WTC11 (cell line): Measurements from ENCODE around the gene TBC1D17. TPM values are rescaled to one million over a fixed set of nuclear protein-coding genes. Genes with fewer than 3 reads are reported as not detected.
A peak's percentile ranks its signal among the peaks of the same experiment; 100 is the strongest.

Source experiments
- ATAC-seq: fragments of 200-7000 bp; cut with Tn5 transposase; 2 replicates; pipeline ENCODE4 v1.10.0; 2021; ENCODE audit warnings: mild to moderate bottlenecking, moderate library complexity
- CTCF ChIA-PET: fragments of 300-600 bp; sonication (Branson Sonifier 250); formaldehyde crosslinking; loops from one replicate; lab custom pipeline; 2021; ENCODE audit warnings: antibody characterized with exemption; lab: Charles Lee
- POLR2A ChIA-PET: fragments of 350-600 bp; sonication (Branson Sonifier 250); formaldehyde crosslinking; loops from one replicate; lab custom pipeline; 2021; ENCODE audit warnings: antibody characterized with exemption; lab: Charles Lee
- DNase-seq: peaks from one replicate; pipeline ENCODE4 v3.0.0; 2021; ENCODE audit warnings: low spot score
- H3K27ac Mint-ChIP-seq: 2 replicates; pipeline ENCODE4 v1.8.0; 2021; ENCODE audit warnings: mixed read lengths
- H3K27me3 Mint-ChIP-seq: 2 replicates; pipeline ENCODE4 v1.8.0; 2021; ENCODE audit warnings: low read depth, mild to moderate bottlenecking, moderate library complexity, mixed read lengths
- H3K36me3 Mint-ChIP-seq: 2 replicates; pipeline ENCODE4 v1.8.0; 2021; ENCODE audit warnings: mixed read lengths
- H3K4me1 Mint-ChIP-seq: 2 replicates; pipeline ENCODE4 v1.8.0; 2022; ENCODE audit warnings: mixed read lengths
- H3K4me3 Mint-ChIP-seq: 2 replicates; pipeline ENCODE4 v1.8.0; 2021; ENCODE audit warnings: mild to moderate bottlenecking, moderate library complexity, mixed read lengths
- H3K9me3 Mint-ChIP-seq: 2 replicates; pipeline ENCODE4 v1.8.0; 2021; ENCODE audit warnings: mixed read lengths
- ARID4B ChIP-seq: sonication (generic); formaldehyde crosslinking; IDR thresholded peaks from 2 replicates; pipeline ENCODE4 v1.8.0; 2023; ENCODE audit warnings: missing genetic modification reagents, mild to moderate bottlenecking, borderline replicate concordance
- ATF6 ChIP-seq: sonication (generic); formaldehyde crosslinking; IDR thresholded peaks from 2 replicates; pipeline ENCODE4 v1.8.1; 2023; ENCODE audit warnings: mild to moderate bottlenecking, missing genetic modification reagents
- E2F5 ChIP-seq: sonication (generic); formaldehyde crosslinking; IDR thresholded peaks from 2 replicates; pipeline ENCODE4 v1.8.1; 2022; ENCODE audit warnings: mild to moderate bottlenecking, moderate library complexity, missing genetic modification reagents
- EMX1 ChIP-seq: fragments of 250-450 bp; sonication (Bioruptor Pico); IDR thresholded peaks from 2 replicates; pipeline ENCODE4 v1.8.0; 2021; ENCODE audit warnings: mild to moderate bottlenecking
- FOXK1 ChIP-seq: sonication (generic); formaldehyde crosslinking; IDR thresholded peaks from 2 replicates; pipeline ENCODE4 v1.8.0; 2022; ENCODE audit warnings: mild to moderate bottlenecking, moderate library complexity, missing genetic modification reagents
- GABPB1 ChIP-seq: sonication (generic); formaldehyde crosslinking; IDR thresholded peaks from 2 replicates; pipeline ENCODE4 v1.8.1; 2023; ENCODE audit warnings: mild to moderate bottlenecking, missing genetic modification reagents
- KAT7 ChIP-seq: sonication (generic); formaldehyde crosslinking; IDR thresholded peaks from 2 replicates; pipeline ENCODE4 v1.8.1; 2023; ENCODE audit warnings: missing genetic modification reagents, mild to moderate bottlenecking, borderline replicate concordance
- NR2C2 ChIP-seq: sonication (generic); formaldehyde crosslinking; IDR thresholded peaks from 2 replicates; pipeline ENCODE4 v1.8.0; 2022; ENCODE audit warnings: mild to moderate bottlenecking, missing genetic modification reagents
- SP1 ChIP-seq: sonication (generic); formaldehyde crosslinking; conservative IDR thresholded peaks from 2 replicates; pipeline ENCODE4 v1.8.1; 2022; ENCODE audit warnings: missing genetic modification reagents
- TCF7 ChIP-seq: sonication (generic); formaldehyde crosslinking; IDR thresholded peaks from 2 replicates; pipeline ENCODE4 v1.8.0; 2022; ENCODE audit warnings: mild to moderate bottlenecking, low read depth, missing genetic modification reagents, moderate library complexity
- TP53 ChIP-seq: sonication (generic); formaldehyde crosslinking; IDR thresholded peaks from 2 replicates; pipeline ENCODE4 v1.8.1; 2023; ENCODE audit warnings: mild to moderate bottlenecking, missing genetic modification reagents
- ZNF232 ChIP-seq: sonication (generic); formaldehyde crosslinking; IDR thresholded peaks from 2 replicates; pipeline ENCODE4 v1.8.0; 2022; ENCODE audit warnings: mild to moderate bottlenecking, missing genetic modification reagents
- ZNF263 ChIP-seq: sonication (generic); formaldehyde crosslinking; IDR thresholded peaks from 2 replicates; pipeline ENCODE4 v1.8.1; 2022; ENCODE audit warnings: low read depth, mild to moderate bottlenecking, moderate library complexity, missing genetic modification reagents
- ZNF396 ChIP-seq: fragments of 250-450 bp; sonication (Bioruptor Pico); IDR thresholded peaks from 2 replicates; pipeline ENCODE4 v1.8.0; 2021; ENCODE audit warnings: mild to moderate bottlenecking, moderate library complexity, borderline replicate concordance
- total RNA-seq: library from RNA; stranded (reverse); gene quantifications from 3 replicates; pipeline ENCODE4 v1.2.3, GENCODE V29; 2021
- TF ChIP-seq, protein P1 (sequence below): sonication (generic); formaldehyde crosslinking; IDR thresholded peaks from 2 replicates; pipeline ENCODE4 v1.8.1; 2022; ENCODE audit warnings: low read depth, missing genetic modification reagents, borderline replicate concordance
- TF ChIP-seq, protein P2 (sequence below): sonication (generic); formaldehyde crosslinking; IDR thresholded peaks from 2 replicates; pipeline ENCODE4 v1.8.1; 2023; ENCODE audit warnings: mild to moderate bottlenecking, missing genetic modification reagents, moderate library complexity
- TF ChIP-seq, protein P3 (sequence below): sonication (generic); formaldehyde crosslinking; IDR thresholded peaks from 2 replicates; pipeline ENCODE4 v1.8.1; 2023; ENCODE audit warnings: mild to moderate bottlenecking, moderate library complexity, missing genetic modification reagents
- TF ChIP-seq, protein P4 (sequence below): sonication (generic); formaldehyde crosslinking; IDR thresholded peaks from 2 replicates; pipeline ENCODE4 v1.8.0; 2023; ENCODE audit warnings: missing genetic modification reagents

The TBC1D17 gene
- total RNA-seq, 1 experiment from 2014 or later, result 52.8 TPM

DNA sequence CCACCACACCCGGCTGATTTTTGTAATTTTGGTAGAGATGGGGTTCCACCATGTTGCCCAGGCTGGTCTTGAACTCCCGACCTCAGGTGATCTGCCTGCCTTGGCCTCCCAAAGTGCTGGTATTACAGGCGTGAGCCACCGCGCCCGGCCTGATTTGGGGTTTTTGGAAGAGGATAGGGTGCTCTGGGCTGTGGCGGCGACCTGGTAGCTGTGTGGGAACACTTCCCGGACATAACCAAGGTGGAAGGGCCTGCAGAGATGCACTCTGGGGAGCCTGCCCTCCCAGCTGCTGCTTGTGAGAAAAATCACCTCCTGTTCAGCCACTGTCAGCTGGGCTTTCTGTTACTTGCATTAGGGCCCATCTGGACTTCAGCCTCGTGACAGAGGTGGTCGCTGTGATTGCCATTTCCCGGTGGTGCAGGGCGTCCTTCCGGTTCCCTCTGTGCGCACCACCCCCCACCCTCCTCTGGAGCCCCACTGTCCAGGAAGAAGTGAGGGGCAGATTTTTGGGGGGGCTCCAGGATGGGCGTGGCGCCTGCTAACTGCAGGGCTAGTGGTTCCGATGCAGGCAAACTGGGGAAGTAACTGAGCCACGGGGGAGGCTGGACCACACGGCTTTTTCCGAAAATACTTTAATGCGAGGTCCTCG, 11.7 kb downstream of the TBC1D17 start:
- POLR2A ChIA-PET, result no interaction called here
- Mint-ChIP-seq H3K27me3 (peaks cover 43% of the 10 kb centered on the region), H3K36me3 (peaks cover 30% of the 10 kb centered on the region), H3K9me3 (no peaks in the 10 kb centered on the region), H3K4me3 (no peak overlapping the region), H3K27ac (no peak overlapping the region), H3K4me1 (peaks cover 11% of the 10 kb centered on the region)
- CTCF ChIA-PET, result interaction anchor here (1.6 kb wide), 1 partner anchor 8 kb away, joined by 11 read pairs; no protein-coding TSS in a partner anchor
- no peak for DNase-seq
- TF ChIP-seq E2F5, result no peak
- no peak for TF ChIP-seq ZNF232 (CRISPR knock-in tag)
- TF ChIP-seq, protein P1, sequence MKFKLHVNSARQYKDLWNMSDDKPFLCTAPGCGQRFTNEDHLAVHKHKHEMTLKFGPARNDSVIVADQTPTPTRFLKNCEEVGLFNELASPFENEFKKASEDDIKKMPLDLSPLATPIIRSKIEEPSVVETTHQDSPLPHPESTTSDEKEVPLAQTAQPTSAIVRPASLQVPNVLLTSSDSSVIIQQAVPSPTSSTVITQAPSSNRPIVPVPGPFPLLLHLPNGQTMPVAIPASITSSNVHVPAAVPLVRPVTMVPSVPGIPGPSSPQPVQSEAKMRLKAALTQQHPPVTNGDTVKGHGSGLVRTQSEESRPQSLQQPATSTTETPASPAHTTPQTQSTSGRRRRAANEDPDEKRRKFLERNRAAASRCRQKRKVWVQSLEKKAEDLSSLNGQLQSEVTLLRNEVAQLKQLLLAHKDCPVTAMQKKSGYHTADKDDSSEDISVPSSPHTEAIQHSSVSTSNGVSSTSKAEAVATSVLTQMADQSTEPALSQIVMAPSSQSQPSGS (CRISPR knock-in tag), result no peak
- TF ChIP-seq, protein P2, sequence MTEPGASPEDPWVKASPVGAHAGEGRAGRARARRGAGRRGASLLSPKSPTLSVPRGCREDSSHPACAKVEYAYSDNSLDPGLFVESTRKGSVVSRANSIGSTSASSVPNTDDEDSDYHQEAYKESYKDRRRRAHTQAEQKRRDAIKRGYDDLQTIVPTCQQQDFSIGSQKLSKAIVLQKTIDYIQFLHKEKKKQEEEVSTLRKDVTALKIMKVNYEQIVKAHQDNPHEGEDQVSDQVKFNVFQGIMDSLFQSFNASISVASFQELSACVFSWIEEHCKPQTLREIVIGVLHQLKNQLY (CRISPR knock-in tag), result no peak
- ATAC-seq, result no peak

- CTCF ChIA-PET, result interaction anchor here (0.9 to 2.5 kb wide), 22 partner anchors 9 to 172 kb away, joined by 3 to 18 read pairs (median 5); partner anchors contain the start of genes AKT1S1, ATF5, FUZ and NUP62
- peak; percentile 100 for TF ChIP-seq ARID4B
- TF ChIP-seq KAT7, result peak; percentile 100
- no peak for TF ChIP-seq GABPB1 (CRISPR knock-in tag)
- no peak for TF ChIP-seq EMX1
- peak; percentile 98 for TF ChIP-seq SP1 (CRISPR knock-in tag)
- TF ChIP-seq ZNF263 (CRISPR knock-in tag), result peak; percentile 90
- TF ChIP-seq ZNF232 (CRISPR knock-in tag), result peak; percentile 100
- TF ChIP-seq, protein P3, sequence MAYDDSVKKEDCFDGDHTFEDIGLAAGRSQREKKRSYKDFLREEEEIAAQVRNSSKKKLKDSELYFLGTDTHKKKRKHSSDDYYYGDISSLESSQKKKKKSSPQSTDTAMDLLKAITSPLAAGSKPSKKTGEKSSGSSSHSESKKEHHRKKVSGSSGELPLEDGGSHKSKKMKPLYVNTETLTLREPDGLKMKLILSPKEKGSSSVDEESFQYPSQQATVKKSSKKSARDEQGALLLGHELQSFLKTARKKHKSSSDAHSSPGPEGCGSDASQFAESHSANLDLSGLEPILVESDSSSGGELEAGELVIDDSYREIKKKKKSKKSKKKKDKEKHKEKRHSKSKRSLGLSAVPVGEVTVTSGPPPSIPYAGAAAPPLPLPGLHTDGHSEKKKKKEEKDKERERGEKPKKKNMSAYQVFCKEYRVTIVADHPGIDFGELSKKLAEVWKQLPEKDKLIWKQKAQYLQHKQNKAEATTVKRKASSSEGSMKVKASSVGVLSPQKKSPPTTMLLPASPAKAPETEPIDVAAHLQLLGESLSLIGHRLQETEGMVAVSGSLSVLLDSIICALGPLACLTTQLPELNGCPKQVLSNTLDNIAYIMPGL (CRISPR knock-in tag), result peak; percentile 100
- peak; percentile 99 for TF ChIP-seq FOXK1 (CRISPR knock-in tag)
- TF ChIP-seq TCF7, result peak; percentile 98
- peak; percentile 93 for TF ChIP-seq NR2C2 (CRISPR knock-in tag)
- TF ChIP-seq, protein P4, sequence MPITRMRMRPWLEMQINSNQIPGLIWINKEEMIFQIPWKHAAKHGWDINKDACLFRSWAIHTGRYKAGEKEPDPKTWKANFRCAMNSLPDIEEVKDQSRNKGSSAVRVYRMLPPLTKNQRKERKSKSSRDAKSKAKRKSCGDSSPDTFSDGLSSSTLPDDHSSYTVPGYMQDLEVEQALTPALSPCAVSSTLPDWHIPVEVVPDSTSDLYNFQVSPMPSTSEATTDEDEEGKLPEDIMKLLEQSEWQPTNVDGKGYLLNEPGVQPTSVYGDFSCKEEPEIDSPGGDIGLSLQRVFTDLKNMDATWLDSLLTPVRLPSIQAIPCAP (CRISPR knock-in tag), result peak; percentile 99
- peak; percentile 99 for TF ChIP-seq TP53
- no peak for TF ChIP-seq ZNF396 (CRISPR knock-in tag)
- peak; percentile 100 for TF ChIP-seq E2F5
- peak; percentile 93 for TF ChIP-seq ATF6
These were observed 12.3 kb downstream of the TBC1D17 start for GRCh38 chr19:49889687-49890348.

More at GRCh38 chr19:49889687-49890348, 12.3 kb downstream of the TBC1D17 start:
- POLR2A ChIA-PET, result interaction anchor here (0.9 to 2.4 kb wide), 3 partner anchors 13 to 40 kb away, joined by 6 to 13 read pairs (median 11); partner anchors contain the start of genes AKT1S1, ATF5, NUP62 and TBC1D17
- H3K4me1 Mint-ChIP-seq, result peaks cover 11% of the 10 kb centered on the region
- H3K4me3 Mint-ChIP-seq, result peak overlapping the region; percentile 73
- DNase-seq, result peak; percentile 89
- H3K36me3 Mint-ChIP-seq, result peaks cover 25% of the 10 kb centered on the region
- peak overlapping the region; percentile 95; the same call in 1 of the 2 replicates for H3K27ac Mint-ChIP-seq
- ATAC-seq, result peak; percentile 76
- peaks cover 43% of the 10 kb centered on the region for H3K27me3 Mint-ChIP-seq
- no peaks in the 10 kb centered on the region for H3K9me3 Mint-ChIP-seq
